ENCODE measurements around the gene NBDY. TPM values are rescaled to one million over a fixed set of nuclear protein-coding genes. Genes with fewer than 3 reads are reported as not detected.

NBDY gene
- total and polyA plus RNA-seq, 2 of the 13 experiments (the other 11 are each of a cell fraction or from before 2014, with no cell fraction given) = 1.4 to 1.7 TPM

GRCh38 chrX:56790778-56791177 lies 61.7 kb downstream of the NBDY start:
- FAIRE-seq = no peak
- 61% methylated on average over 3 of the region's 7 CpGs for WGBS (ENCODE audit: low lambda C conversion rate)
- Histone ChIP-seq H3K79me2 (ENCODE audit: insufficient read depth, low read length) (no peaks in the 10 kb centered on the region), H3K27me3 (ENCODE audit: control insufficient read depth in 1 of 2, insufficient read depth in 2 of 2, low read length in 2 of 2) (no peaks in the 10 kb centered on the region), H3K36me3 (replicated peaks in 1 of 2; ENCODE audit: control insufficient read depth in 1 of 2, insufficient read depth in 2 of 2, low read length in 2 of 2) (no peaks in the 10 kb centered on the region), H2AFZ (ENCODE audit: low read length) (no peak overlapping the region), H3K9ac (ENCODE audit: insufficient read depth, low read depth, low read length) (no peak overlapping the region), H3K4me1 (ENCODE audit: insufficient read depth, low read length) (peaks cover 10% of the 10 kb centered on the region), H3K4me2 (ENCODE audit: low read depth, low read length) (no peak overlapping the region), H3K9me3 (ENCODE audit: low read length) (no peaks in the 10 kb centered on the region), H3K4me3 (replicated peaks in 1 of 3; ENCODE audit: insufficient read depth in 1 of 3, low read depth in 2 of 3, low read length in 3 of 3) (no peak overlapping the region), H4K20me1 (ENCODE audit: insufficient read depth, low read length) (no peaks in the 10 kb centered on the region), H3K27ac (ENCODE audit: extremely low read length, insufficient read depth, low read length) (no peak overlapping the region)
- in situ Hi-C loops (cut with HindIII; ENCODE audit: extremely low pct_ligation_motif_present, low pct_unique_long_range_greater_than_20kb) (no loop called here), intact Hi-C loops (cut with micrococcal nuclease; ENCODE audit: unreplicated experiment) (no loop called here)
- no TSS peak for BruUV-seq (replicated peaks)
- TF ChIP-seq PREB (CRISPR knock-in tag; IDR thresholded peaks at IDR 0.05) = no peak
- TF ChIP-seq STAT6 (CRISPR knock-in tag; IDR thresholded peaks at IDR 0.05; ENCODE audit: borderline replicate concordance) = no peak
- no peak for TF ChIP-seq RFXANK (CRISPR knock-in tag; IDR thresholded peaks at IDR 0.05)
- TF ChIP-seq ARID5B (CRISPR knock-in tag; IDR thresholded peaks at IDR 0.05) = no peak
- TF ChIP-seq MED8 (CRISPR knock-in tag; IDR thresholded peaks at IDR 0.05; ENCODE audit: insufficient replicate concordance) = no peak
- DNase-seq (ENCODE audit: low spot score) = no peak
- ChIA-PET POLR2A (no interaction called here), CTCF (ENCODE audit: low intra/inter-chr PET ratio, low total read pairs) (no interaction called here)
- ATAC-seq = no peak
